GM18868 (cell line): ENCODE measurements around the gene UBTD2.
A peak's percentile ranks its signal among the peaks of the same experiment; 100 is the strongest.

Experiments used
- ATAC-seq: cut with Tn5 transposase; IDR thresholded peaks from one replicate; pipeline ENCODE4 v1.9.1; 2021; ENCODE audit warnings: mild to moderate bottlenecking, moderate library complexity; ENCODE audit not compliant: unreplicated experiment

Gene UBTD2

GRCh38 chr5:172173564-172174153, 109.9 kb downstream of the UBTD2 start:
- no peak for ATAC-seq

- no peak for ATAC-seq
Measured at GRCh38 chr5:172172912-172173563, 110.5 kb downstream of the UBTD2 start.

- ATAC-seq = no peak
Measured at GRCh38 chr5:172171118-172171517, 112.4 kb downstream of the UBTD2 start.

- ATAC-seq = no peak
Measured at GRCh38 chr5:172170251-172170701, 113.3 kb downstream of the UBTD2 start.

GRCh38 chr5:172169216-172169615, 114.3 kb downstream of the UBTD2 start:
- no peak for ATAC-seq

- no peak for ATAC-seq
Measured at GRCh38 chr5:172168311-172168710, 115.3 kb downstream of the UBTD2 start.

GRCh38 chr5:172167895-172168294, 115.7 kb downstream of the UBTD2 start:
- ATAC-seq = no peak

- ATAC-seq = no peak
Measured at GRCh38 chr5:172166030-172166826, 117.3 kb downstream of the UBTD2 start.

GRCh38 chr5:172165465-172165864, 118.1 kb downstream of the UBTD2 start:
- ATAC-seq = peak; percentile 71

- ATAC-seq = no peak
Measured at GRCh38 chr5:172164769-172165212, 118.8 kb downstream of the UBTD2 start.

- no peak for ATAC-seq
Measured at GRCh38 chr5:172163346-172163745, 120.2 kb downstream of the UBTD2 start.

GRCh38 chr5:172162987-172163343, 120.6 kb downstream of the UBTD2 start:
- no peak for ATAC-seq

GRCh38 chr5:172162323-172162986, 121.1 kb downstream of the UBTD2 start:
- ATAC-seq = no peak

GRCh38 chr5:172160506-172160905, 123.1 kb downstream of the UBTD2 start:
- no peak for ATAC-seq
